Sigmoid colon (tissue), 7 donors: Measurements from ENCODE around the gene GAB2. TPM values are rescaled to one million over a fixed set of nuclear protein-coding genes. Genes with fewer than 3 reads are reported as not detected.
"Not testable (repeated sequence)": the region's sequence is repeated elsewhere in the genome, so short reads cannot be mapped to it uniquely, and the experiment has no call there.

Source experiments
- DNase-seq: peaks from one replicate; pipeline ENCODE4 v3.0.0-alpha.2; 2019
- H3K27ac ChIP-seq, 4 donors: fragments of 200-600 bp; sonication (generic); one replicate each; pipeline ENCODE4 v1.5.1; 2016 to 2019; ENCODE audit warnings: mild to moderate bottlenecking in 1 of 4
- H3K27me3 ChIP-seq, 3 donors: fragments of 200-600 bp; sonication (generic); one replicate each; pipeline ENCODE4 v1.5.1; 2019; ENCODE audit warnings: mild to moderate bottlenecking in 1 of 3
- H3K36me3 ChIP-seq, 4 donors: fragments of 200-600 bp; sonication (generic); one replicate each; pipeline ENCODE4 v1.5.1; 2016 to 2019
- H3K4me1 ChIP-seq, 4 donors: fragments of 200-600 bp; sonication (generic); one replicate each; pipeline ENCODE4 v1.5.1; 2017 to 2019
- H3K4me3 ChIP-seq, 4 donors: fragments of 200-600 bp; sonication (generic); one replicate each; pipeline ENCODE4 v1.5.1; 2017 to 2019; ENCODE audit warnings: mild to moderate bottlenecking in 2 of 4, moderate library complexity in 1 of 4
- H3K9me3 ChIP-seq, 4 donors: fragments of 200-600 bp in 3 of 4; sonication (generic) in 3 of 4; one replicate each; pipeline versions ENCODE4 v1.5.1 to v1.6.1; 2013 to 2019
- CTCF ChIP-seq, 4 experiments: fragments of 450-650 bp in 3 of 4; fragments of 200-600 bp in 1 of 4; IDR thresholded peaks; one replicate each; pipeline ENCODE4 v1.5.1; 2016 to 2019; ENCODE audit warnings: antibody characterized with exemption in 4 of 4, mild to moderate bottlenecking in 3 of 4, moderate library complexity in 2 of 4
- EP300 ChIP-seq, 4 donors: sonication (generic); formaldehyde crosslinking; IDR thresholded peaks; one replicate each; pipeline ENCODE4 v1.6.1; 2017; ENCODE audit warnings: antibody characterized with exemption in 4 of 4
- POLR2A ChIP-seq, 2 donors: fragments of 450-650 bp; IDR thresholded peaks; one replicate each; pipeline ENCODE4 v1.6.1; 2016; ENCODE audit warnings: antibody characterized with exemption in 2 of 2, mild to moderate bottlenecking in 2 of 2, moderate library complexity in 2 of 2
- POLR2AphosphoS5 ChIP-seq, 4 donors: sonication (generic); formaldehyde crosslinking; IDR thresholded peaks; one replicate each; pipeline ENCODE4 v1.6.1; 2017; ENCODE audit warnings: antibody characterized with exemption in 4 of 4
- WGBS, 2 donors: extraction: QIAGEN DNeasy Blood & Tissue Kit; methylation state at CpG; one replicate each; pipeline ENCODE4 v1.1.7; 2013; 5-methylcytosine and 5-hydroxymethylcytosine counted together
- intact Hi-C: fragments of 100-400 bp; cut with DNase I; formaldehyde crosslinking; loops from one replicate; pipeline ENCODE4 v1.15.1; 2023
- polyA plus RNA-seq, 3 donors: library from polyadenylated mRNA; stranded (reverse); fragments of 200-250 nt; gene quantifications; one replicate each; pipeline ENCODE4 v1.2.3, GENCODE V29; 2013
- total RNA-seq, 4 donors: library from RNA; depleted of rRNA; stranded (reverse); fragments of >200 nt; gene quantifications; one replicate each; pipeline ENCODE4 v1.1.0, GENCODE V29; 2016
- donor health status: healthy with polysubstance abuse.
- donor health status: Bipolar disorder and iron deficiency.
- donor health status: healthy.

GAB2 gene
- total and polyA plus RNA-seq, 7 donors: 10.8 to 23.5 (median 13.6) TPM

- Histone ChIP-seq H3K27ac (no peak overlapping the region), H3K36me3 (no peaks in the 10 kb centered on the region), H3K4me3 (no peak overlapping the region), H3K4me1 (peaks cover 0 to 21% (median 8%) of the 10 kb centered on the region in 4 donors), H3K9me3 (no peaks in the 10 kb centered on the region), H3K27me3 (no peaks in the 10 kb centered on the region)
- TF ChIP-seq POLR2A (IDR thresholded peaks at IDR 0.05) (no peak), POLR2AphosphoS5 (IDR thresholded peaks at IDR 0.05) (no peak), CTCF (IDR thresholded peaks at IDR 0.05) (no peak), EP300 (IDR thresholded peaks at IDR 0.05) (no peak)
- intact Hi-C loops: no loop called here
- WGBS, 2 donors: 53 to 73% methylated on average over 2 of the region's 2 CpGs
- no peak for DNase-seq
Measured at GRCh38 chr11:78361228-78361627, 56.4 kb downstream of the GAB2 start.

GRCh38 chr11:78359921-78360320 is 57.7 kb downstream of the GAB2 start:
- WGBS, 2 donors: 84 to 91% methylated on average over 3 of the region's 3 CpGs
- Histone ChIP-seq H3K36me3 (no peaks in the 10 kb centered on the region), H3K9me3 (no peaks in the 10 kb centered on the region), H3K27ac (no peak overlapping the region), H3K4me1 (peaks cover 0 to 13% (median 3%) of the 10 kb centered on the region in 4 donors), H3K27me3 (no peaks in the 10 kb centered on the region), H3K4me3 (no peak overlapping the region)
- TF ChIP-seq CTCF (IDR thresholded peaks at IDR 0.05): no peak
- no peak for TF ChIP-seq POLR2AphosphoS5 (IDR thresholded peaks at IDR 0.05)
- TF ChIP-seq POLR2A (IDR thresholded peaks at IDR 0.05): no peak
- TF ChIP-seq EP300 (IDR thresholded peaks at IDR 0.05): no peak
- no peak for DNase-seq
- intact Hi-C loops: no loop called here

- H3K36me3 ChIP-seq, H3K4me3 ChIP-seq, H3K9me3 ChIP-seq, H3K27me3 ChIP-seq, intact Hi-C loops, DNase-seq, H3K27ac ChIP-seq: not testable (repeated sequence)
- peaks cover 0 to 19% (median 3%) of the 10 kb centered on the region in 4 donors for H3K4me1 ChIP-seq
- 94 to 100% methylated on average over 2 of the region's 3 CpGs for WGBS, 2 donors
Measured at GRCh38 chr11:78357924-78358323, 59.7 kb downstream of the GAB2 start.

GRCh38 chr11:78357425-78357824 is 60.2 kb downstream of the GAB2 start:
- H3K4me3 ChIP-seq, DNase-seq, H3K36me3 ChIP-seq, H3K27me3 ChIP-seq, H3K27ac ChIP-seq, intact Hi-C loops, H3K9me3 ChIP-seq: not testable (repeated sequence)
- 95 to 100% methylated on average over 1 of the region's 1 CpG for WGBS, 2 donors
- H3K4me1 ChIP-seq: peaks cover 0 to 22% (median 3%) of the 10 kb centered on the region in 4 donors

GRCh38 chr11:78355742-78356141 is 61.9 kb downstream of the GAB2 start:
- 79 to 90% methylated on average over 3 of the region's 3 CpGs for WGBS, 2 donors
- peaks cover 0 to 37% (median 15%) of the 10 kb centered on the region in 4 donors for H3K4me1 ChIP-seq
- H3K9me3 ChIP-seq, DNase-seq, H3K36me3 ChIP-seq, H3K4me3 ChIP-seq, H3K27ac ChIP-seq, H3K27me3 ChIP-seq, intact Hi-C loops: not testable (repeated sequence)

GRCh38 chr11:78355309-78355705 is 62.3 kb downstream of the GAB2 start:
- TF ChIP-seq POLR2A (IDR thresholded peaks at IDR 0.05): no peak
- TF ChIP-seq POLR2AphosphoS5 (IDR thresholded peaks at IDR 0.05): no peak
- no peak for TF ChIP-seq EP300 (IDR thresholded peaks at IDR 0.05)
- no peak for TF ChIP-seq CTCF (IDR thresholded peaks at IDR 0.05)
- 92% methylated on average over 6 of the region's 6 CpGs for WGBS, 2 donors
- DNase-seq: no peak
- H3K9me3 ChIP-seq: no peaks in the 10 kb centered on the region
- H3K36me3 ChIP-seq: no peaks in the 10 kb centered on the region
- no peak overlapping the region for H3K27ac ChIP-seq
- H3K4me1 ChIP-seq: peaks cover 0 to 41% (median 18%) of the 10 kb centered on the region in 4 donors
- H3K4me3 ChIP-seq: no peak overlapping the region
- intact Hi-C loops: no loop called here
- no peaks in the 10 kb centered on the region for H3K27me3 ChIP-seq
